Astrocyte (in vitro differentiated cells and primary cell): ENCODE data around the gene STX4. TPM values are rescaled to one million over a fixed set of nuclear protein-coding genes. Genes with fewer than 3 reads are reported as not detected.

Experiments used
- DNase-seq: peaks from one replicate; pipeline ENCODE4 v3.0.0-alpha.2; 2010; ENCODE audit warnings: low read depth
- FAIRE-seq: peaks from 2 replicates; lab custom pipeline; 2011; peaks lifted over from hg19 to GRCh38; lab: Jason Lieb, UNC
- H2AFZ ChIP-seq: 2 replicates; pipeline ENCODE4 v1.6.0; 2012; ENCODE audit warnings: low read depth, low read length, inconsistent platforms
- H3K27ac ChIP-seq: 2 replicates; pipeline ENCODE4 v1.5.1; 2011; ENCODE audit warnings: low read depth, low read length, inconsistent platforms
- H3K27me3 ChIP-seq: 2 replicates; pipeline ENCODE4 v1.6.0; 2011; ENCODE audit warnings: low read length, inconsistent platforms; ENCODE audit not compliant: insufficient read depth
- H3K36me3 ChIP-seq: 2 replicates; pipeline ENCODE4 v1.5.1; 2011; ENCODE audit warnings: low read length, inconsistent platforms; ENCODE audit not compliant: insufficient read depth
- H3K4me1 ChIP-seq: 2 replicates; pipeline ENCODE4 v1.5.1; 2011; ENCODE audit warnings: low read length, inconsistent platforms; ENCODE audit not compliant: insufficient read depth
- H3K4me2 ChIP-seq: 2 replicates; pipeline ENCODE4 v1.6.0; 2012; ENCODE audit warnings: low read length, inconsistent platforms
- H3K4me3 ChIP-seq: 2 replicates; pipeline ENCODE4 v1.5.1; 2011; ENCODE audit warnings: low read depth, mild to moderate bottlenecking, low read length, inconsistent platforms; ENCODE audit not compliant: insufficient read depth
- H3K79me2 ChIP-seq: 2 replicates; pipeline ENCODE4 v1.6.0; 2012; ENCODE audit warnings: mild to moderate bottlenecking, low read length, inconsistent platforms; ENCODE audit not compliant: insufficient read depth
- H3K9ac ChIP-seq: 2 replicates; pipeline ENCODE4 v1.6.0; 2012; ENCODE audit warnings: mild to moderate bottlenecking, low read length, inconsistent platforms
- H3K9me3 ChIP-seq: 2 replicates; pipeline ENCODE4 v1.5.1; 2012; ENCODE audit warnings: low read depth, mild to moderate bottlenecking, low read length, inconsistent platforms; ENCODE audit not compliant: insufficient read depth
- H4K20me1 ChIP-seq: 2 replicates; pipeline ENCODE4 v1.6.0; 2012; ENCODE audit warnings: low read length, inconsistent platforms; ENCODE audit not compliant: insufficient read depth
- H3K27ac Mint-ChIP-seq: one replicate; pipeline ENCODE4 v1.8.0; 2021; ENCODE audit warnings: mild to moderate bottlenecking, mixed read lengths; ENCODE audit not compliant: unreplicated experiment
- H3K27me3 Mint-ChIP-seq: one replicate; pipeline ENCODE4 v1.8.0; 2021; ENCODE audit warnings: low read depth, mixed read lengths; ENCODE audit not compliant: unreplicated experiment
- H3K36me3 Mint-ChIP-seq: one replicate; pipeline ENCODE4 v1.8.0; 2021; ENCODE audit warnings: low read depth, mixed read lengths; ENCODE audit not compliant: unreplicated experiment
- H3K4me1 Mint-ChIP-seq: one replicate; pipeline ENCODE4 v1.8.0; 2021; ENCODE audit warnings: low read depth, mixed read lengths; ENCODE audit not compliant: unreplicated experiment
- H3K4me3 Mint-ChIP-seq: one replicate; pipeline ENCODE4 v1.8.0; 2021; ENCODE audit warnings: mild to moderate bottlenecking, moderate library complexity, mixed read lengths; ENCODE audit not compliant: unreplicated experiment
- H3K9me3 Mint-ChIP-seq: one replicate; pipeline ENCODE4 v1.8.0; 2021; ENCODE audit warnings: mild to moderate bottlenecking, mixed read lengths; ENCODE audit not compliant: unreplicated experiment
- EZH2 ChIP-seq: IDR thresholded peaks from 2 replicates; pipeline ENCODE4 v1.6.1; 2012; ENCODE audit warnings: mild to moderate bottlenecking, low read length, inconsistent platforms; ENCODE audit not compliant: insufficient read depth
- total RNA-seq: library from RNA; stranded (reverse); gene quantifications from 2 replicates; pipeline ENCODE4 v1.2.1, GENCODE V29; 2021
- TF ChIP-seq, protein P1 (sequence below): IDR thresholded peaks from 2 replicates; pipeline ENCODE4 v1.5.1; 2011; ENCODE audit warnings: low read depth, mild to moderate bottlenecking, inconsistent platforms, low read length, moderate library complexity; ENCODE audit not compliant: insufficient read depth

The STX4 gene
- total RNA-seq, 1 donor from 2014 or later: 56.0 TPM

GRCh38 chr16:31050280-31051030 lies 17.1 kb downstream of the STX4 start:
- Histone ChIP-seq H4K20me1 (no peaks in the 10 kb centered on the region), H3K9ac (no peak overlapping the region), H3K4me3 (no peak overlapping the region), H3K36me3 (no peaks in the 10 kb centered on the region), H3K79me2 (no peaks in the 10 kb centered on the region), H3K9me3 (no peaks in the 10 kb centered on the region), H2AFZ (no peak overlapping the region), H3K4me1 (peaks cover 3% of the 10 kb centered on the region), H3K27me3 (no peaks in the 10 kb centered on the region), H3K27ac (no peak overlapping the region), H3K4me2 (no peak overlapping the region)
- peaks cover 7% of the 10 kb centered on the region for H3K4me1 Mint-ChIP-seq
- TF ChIP-seq EZH2: no peak
- TF ChIP-seq, protein P1, sequence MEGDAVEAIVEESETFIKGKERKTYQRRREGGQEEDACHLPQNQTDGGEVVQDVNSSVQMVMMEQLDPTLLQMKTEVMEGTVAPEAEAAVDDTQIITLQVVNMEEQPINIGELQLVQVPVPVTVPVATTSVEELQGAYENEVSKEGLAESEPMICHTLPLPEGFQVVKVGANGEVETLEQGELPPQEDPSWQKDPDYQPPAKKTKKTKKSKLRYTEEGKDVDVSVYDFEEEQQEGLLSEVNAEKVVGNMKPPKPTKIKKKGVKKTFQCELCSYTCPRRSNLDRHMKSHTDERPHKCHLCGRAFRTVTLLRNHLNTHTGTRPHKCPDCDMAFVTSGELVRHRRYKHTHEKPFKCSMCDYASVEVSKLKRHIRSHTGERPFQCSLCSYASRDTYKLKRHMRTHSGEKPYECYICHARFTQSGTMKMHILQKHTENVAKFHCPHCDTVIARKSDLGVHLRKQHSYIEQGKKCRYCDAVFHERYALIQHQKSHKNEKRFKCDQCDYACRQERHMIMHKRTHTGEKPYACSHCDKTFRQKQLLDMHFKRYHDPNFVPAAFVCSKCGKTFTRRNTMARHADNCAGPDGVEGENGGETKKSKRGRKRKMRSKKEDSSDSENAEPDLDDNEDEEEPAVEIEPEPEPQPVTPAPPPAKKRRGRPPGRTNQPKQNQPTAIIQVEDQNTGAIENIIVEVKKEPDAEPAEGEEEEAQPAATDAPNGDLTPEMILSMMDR: no peak
- H3K27me3 Mint-ChIP-seq: no peaks in the 10 kb centered on the region
- DNase-seq (no peak), FAIRE-seq (no peak)
- peak overlapping the region; percentile 45 for H3K4me3 Mint-ChIP-seq
- no peaks in the 10 kb centered on the region for H3K36me3 Mint-ChIP-seq
- H3K9me3 Mint-ChIP-seq: peaks cover 5% of the 10 kb centered on the region
- no peak overlapping the region for H3K27ac Mint-ChIP-seq

- DNase-seq: peak; percentile 89
Measured at GRCh38 chr16:31052114-31052513, 18.8 kb downstream of the STX4 start.

More at GRCh38 chr16:31052114-31052513, 18.8 kb downstream of the STX4 start:
- Mint-ChIP-seq H3K9me3 (peaks cover 5% of the 10 kb centered on the region), H3K4me1 (peaks cover 7% of the 10 kb centered on the region), H3K27me3 (no peaks in the 10 kb centered on the region), H3K36me3 (peaks cover 4% of the 10 kb centered on the region), H3K4me3 (no peak overlapping the region), H3K27ac (peak overlapping the region; percentile 54)
- H3K36me3 ChIP-seq: no peaks in the 10 kb centered on the region
- H3K9me3 ChIP-seq: no peaks in the 10 kb centered on the region
- peak overlapping the region; percentile 46 for H3K27ac ChIP-seq
- TF ChIP-seq, protein P1: no peak
- TF ChIP-seq EZH2: no peak
- H3K79me2 ChIP-seq: no peaks in the 10 kb centered on the region
- H4K20me1 ChIP-seq: no peaks in the 10 kb centered on the region
- H3K4me2 ChIP-seq: peak overlapping the region; percentile 42
- no peaks in the 10 kb centered on the region for H3K27me3 ChIP-seq
- H3K4me3 ChIP-seq: no peak overlapping the region
- no peak overlapping the region for H3K9ac ChIP-seq
- no peak overlapping the region for H2AFZ ChIP-seq
- peak; percentile 26 for FAIRE-seq
- peaks cover 3% of the 10 kb centered on the region for H3K4me1 ChIP-seq
